Measurements from ENCODE around the gene TCP1. TPM values are rescaled to one million over a fixed set of nuclear protein-coding genes. Genes with fewer than 3 reads are reported as not detected.
"Not testable (repeated sequence)": the region's sequence is repeated elsewhere in the genome, so short reads cannot be mapped to it uniquely, and the experiment has no call there.

TCP1 gene
- total and polyA plus RNA-seq, 2 of the 8 experiments (the other 6 are each of a cell fraction or from before 2014, with no cell fraction given): 117 to 348 TPM

DNA sequence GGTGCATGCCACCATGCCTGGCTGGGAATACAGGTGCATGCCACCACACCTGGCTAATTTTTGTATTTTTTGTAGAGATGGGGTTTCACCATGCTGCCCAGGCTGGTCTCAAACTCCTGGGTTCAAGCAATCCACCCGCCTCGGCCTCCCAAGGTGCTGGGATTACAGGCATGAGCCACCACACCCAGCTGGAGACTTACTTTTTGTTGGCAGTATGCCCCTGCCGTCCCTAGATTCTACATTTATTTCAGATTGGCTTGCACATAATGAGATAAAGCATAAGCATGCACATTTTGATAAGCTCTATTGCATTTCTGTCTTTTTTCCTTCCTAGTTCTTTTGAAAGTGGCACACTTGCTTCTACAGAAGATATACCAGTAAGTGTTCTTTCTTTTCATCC lies 27.4 kb upstream of the TCP1 start:
- H4K91ac ChIP-seq (replicated peaks; ENCODE audit: insufficient read length, low read length); CTCF ChIA-PET (ENCODE audit: partially characterized antibody); H3K36me3 ChIP-seq (ENCODE audit: control insufficient read depth in 2 of 4, insufficient read depth in 4 of 4, low read length in 3 of 4); H4K8ac ChIP-seq (ENCODE audit: extremely low read depth, insufficient read depth, low read length); H3K4me3 ChIP-seq (ENCODE audit: extremely low read depth in 1 of 4, insufficient read depth in 2 of 4, low read depth in 3 of 4, low read length in 4 of 4); DNase-seq (ENCODE audit: low read depth in 1 of 2, low spot score in 2 of 2); H2BK15ac ChIP-seq (ENCODE audit: low read length); H3K79me2 ChIP-seq (ENCODE audit: control insufficient read depth in 1 of 2, insufficient read depth in 2 of 2, low read length in 2 of 2); H4K20me1 ChIP-seq (replicated peaks in 1 of 2; ENCODE audit: control insufficient read depth in 1 of 2, insufficient read depth in 2 of 2, low read length in 2 of 2); H3K4me2 ChIP-seq (ENCODE audit: insufficient read depth in 1 of 2, low read depth in 2 of 2, low read length in 2 of 2); H3K4ac ChIP-seq (replicated peaks; ENCODE audit: insufficient read length, low read depth, low read length); H3K18ac ChIP-seq (ENCODE audit: extremely low read depth, low read length); FAIRE-seq; H3K23ac ChIP-seq (ENCODE audit: insufficient read length); H2AK5ac ChIP-seq (ENCODE audit: low read depth, low read length); H3K9ac ChIP-seq (replicated peaks in 1 of 4; ENCODE audit: extremely low read depth in 1 of 4, low read depth in 3 of 4, low read length in 3 of 4); H3K14ac ChIP-seq (ENCODE audit: insufficient read length); H3K79me1 ChIP-seq (ENCODE audit: low read depth, low read length); H3K9me3 ChIP-seq (ENCODE audit: insufficient read depth in 2 of 2, low read depth in 1 of 2, low read length in 1 of 2); H2BK5ac ChIP-seq (ENCODE audit: low read depth, low read length); H2BK12ac ChIP-seq (ENCODE audit: low read depth, low read length); H2BK20ac ChIP-seq (ENCODE audit: low read length); H2AFZ ChIP-seq (ENCODE audit: low read length); H3K27ac ChIP-seq (ENCODE audit: low read depth, low read length); H4K5ac ChIP-seq (ENCODE audit: insufficient read length, low read depth, low read length); H3K27me3 ChIP-seq (replicated peaks in 1 of 4; ENCODE audit: control insufficient read depth in 3 of 4, extremely low read depth in 1 of 4, insufficient read depth in 3 of 4, low read length in 3 of 4); H2BK120ac ChIP-seq (replicated peaks; ENCODE audit: low read depth, low read length); H3K23me2 ChIP-seq (ENCODE audit: low read depth, low read length); H3K56ac ChIP-seq (replicated peaks; ENCODE audit: insufficient read length, low read depth, low read length): not testable (repeated sequence)
- WGBS, 2 experiments (ENCODE audit: extremely low coverage in 1 of 2, insufficient coverage in 1 of 2, insufficient read length in 1 of 2, insufficient replicate concordance in 2 of 2, low coverage in 1 of 2, low lambda C conversion rate in 2 of 2, missing lambda C conversion rate in 1 of 2): 90% methylated on average over 3 of the region's 3 CpGs; no CpG with 5 or more reads in 1 of the 2 experiments
- POLR2A ChIA-PET (ENCODE audit: partially characterized antibody): interaction anchor here (3.8 kb wide), 1 partner anchor 26 kb away, joined by 16 read pairs; the partner anchor contains the start of genes MRPL18 and TCP1
- peaks cover 0 to 15% (median 5%) of the 10 kb centered on the region in 4 experiments; a peak in 5 of 7 replicates for H3K4me1 ChIP-seq (replicated peaks in 1 of 4; ENCODE audit: control insufficient read depth in 3 of 4, insufficient read depth in 4 of 4, low read length in 3 of 4)
